GM23248 (cell line): ENCODE measurements around the gene CFAP58.

ENCODE experiments used
- EZH2 ChIP-seq: fragments of 200-600 bp; sonication (generic); IDR thresholded peaks from 2 replicates; pipeline ENCODE4 v1.6.1; 2018; ENCODE audit warnings: antibody characterized with exemption, mild to moderate bottlenecking; ENCODE audit not compliant: insufficient read depth, poor library complexity, severe bottlenecking
- EZH2phosphoT487 ChIP-seq: fragments of 200-600 bp; sonication (generic); IDR thresholded peaks from 2 replicates; pipeline ENCODE4 v1.6.1; 2018; ENCODE audit warnings: antibody characterized with exemption, moderate library complexity, mild to moderate bottlenecking, low read depth; ENCODE audit not compliant: insufficient read depth

- TF ChIP-seq EZH2: no peak
- no peak for TF ChIP-seq EZH2phosphoT487
These were observed 38.1 kb upstream of the CFAP58 start for GRCh38 chr10:104315486-104315921.
